Body of pancreas (tissue), 4 donors: ENCODE data around the gene STAMBPL1.

Experiments used
- POLR2A ChIP-seq, 3 donors: fragments of 450-650 bp; IDR thresholded peaks; one replicate each; pipeline ENCODE4 v1.6.1; 2016; ENCODE audit warnings: antibody characterized with exemption in 3 of 3, mild to moderate bottlenecking in 2 of 3
- TF ChIP-seq, protein P1 (sequence below), 7 experiments: fragments of 450-650 bp in 4 of 7; fragments of 200-600 bp in 3 of 7; sonication (generic) in 3 of 7; IDR thresholded peaks; one replicate each; pipeline ENCODE4 v1.5.1; 2016 to 2019; ENCODE audit warnings: antibody characterized with exemption in 7 of 7

DNA sequence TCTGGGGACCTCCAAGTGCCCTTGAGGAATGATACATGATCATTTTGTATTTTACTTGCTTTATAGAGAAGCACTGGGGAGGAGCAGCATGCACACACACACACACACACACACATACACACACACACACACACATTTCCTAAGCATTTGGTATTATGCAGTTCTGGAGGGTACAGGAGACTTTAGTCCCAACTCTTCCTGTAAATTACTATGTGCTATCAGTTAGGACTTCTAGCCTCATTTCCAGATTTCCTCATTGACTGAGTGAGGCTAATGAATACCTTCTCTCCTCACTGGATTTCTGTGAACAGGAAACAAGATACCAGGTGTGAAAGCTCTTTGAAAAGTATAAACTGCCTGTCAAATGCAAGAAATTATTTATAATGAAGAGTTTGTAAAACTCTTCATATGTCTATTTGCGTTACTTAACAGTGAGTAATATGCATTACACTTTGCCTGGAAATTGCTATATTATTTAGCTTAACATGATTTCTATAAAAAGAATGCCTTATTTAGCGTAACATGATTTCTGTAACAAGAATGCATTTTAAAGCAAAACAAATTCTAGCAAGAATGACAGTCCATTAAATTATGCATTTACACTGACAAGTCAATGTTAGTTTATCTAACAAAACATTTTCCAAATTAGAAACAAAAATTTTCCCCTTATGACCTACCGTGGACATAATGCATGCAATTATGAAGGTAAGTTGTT is 38.3 kb downstream of the STAMBPL1 start:
- TF ChIP-seq, protein P1, sequence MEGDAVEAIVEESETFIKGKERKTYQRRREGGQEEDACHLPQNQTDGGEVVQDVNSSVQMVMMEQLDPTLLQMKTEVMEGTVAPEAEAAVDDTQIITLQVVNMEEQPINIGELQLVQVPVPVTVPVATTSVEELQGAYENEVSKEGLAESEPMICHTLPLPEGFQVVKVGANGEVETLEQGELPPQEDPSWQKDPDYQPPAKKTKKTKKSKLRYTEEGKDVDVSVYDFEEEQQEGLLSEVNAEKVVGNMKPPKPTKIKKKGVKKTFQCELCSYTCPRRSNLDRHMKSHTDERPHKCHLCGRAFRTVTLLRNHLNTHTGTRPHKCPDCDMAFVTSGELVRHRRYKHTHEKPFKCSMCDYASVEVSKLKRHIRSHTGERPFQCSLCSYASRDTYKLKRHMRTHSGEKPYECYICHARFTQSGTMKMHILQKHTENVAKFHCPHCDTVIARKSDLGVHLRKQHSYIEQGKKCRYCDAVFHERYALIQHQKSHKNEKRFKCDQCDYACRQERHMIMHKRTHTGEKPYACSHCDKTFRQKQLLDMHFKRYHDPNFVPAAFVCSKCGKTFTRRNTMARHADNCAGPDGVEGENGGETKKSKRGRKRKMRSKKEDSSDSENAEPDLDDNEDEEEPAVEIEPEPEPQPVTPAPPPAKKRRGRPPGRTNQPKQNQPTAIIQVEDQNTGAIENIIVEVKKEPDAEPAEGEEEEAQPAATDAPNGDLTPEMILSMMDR (IDR thresholded peaks at IDR 0.05), result no peak
- TF ChIP-seq POLR2A (IDR thresholded peaks at IDR 0.05), result no peak
